Right ventricle myocardium superior (tissue), 1 donor: Measurements from ENCODE around the gene COL1A1. TPM values are rescaled to one million over a fixed set of nuclear protein-coding genes. Genes with fewer than 3 reads are reported as not detected.

Source experiments
- ATAC-seq: fragments of 200-7000 bp; cut with Tn5 transposase; one replicate; pipeline ENCODE4 v1.9.1; 2020; ENCODE audit warnings: mild to moderate bottlenecking; ENCODE audit not compliant: poor library complexity
- DNase-seq: peaks from one replicate; pipeline ENCODE4 v3.0.0-alpha.2; 2020
- intact Hi-C: fragments of 100-400 bp; cut with DNase I; formaldehyde crosslinking; loops from one replicate; pipeline ENCODE4 v1.11.2; 2022
- total RNA-seq: library from RNA; stranded (reverse); fragmentation: NEBNext Ultra II Directional; extraction: Animal tissue kit (Norgen Biotek cat#: 25700); gene quantifications from one replicate; pipeline ENCODE4 v1.2.1, GENCODE V29; 2021
- donor health status: DM: no; HTN: yes; CAD: no; lungs with severe emphysema.

Gene COL1A1
- total RNA-seq, 1 donor from 2014 or later = 28.1 TPM

- DNase-seq (no peak), ATAC-seq (no peak)
- intact Hi-C loops = no loop called here
Measured at GRCh38 chr17:50190293-50190602, 11.2 kb downstream of the COL1A1 start.

GRCh38 chr17:50189550-50190292 is 11.7 kb downstream of the COL1A1 start:
- no peak for DNase-seq
- ATAC-seq = no peak
- intact Hi-C loops = no loop called here

DNA sequence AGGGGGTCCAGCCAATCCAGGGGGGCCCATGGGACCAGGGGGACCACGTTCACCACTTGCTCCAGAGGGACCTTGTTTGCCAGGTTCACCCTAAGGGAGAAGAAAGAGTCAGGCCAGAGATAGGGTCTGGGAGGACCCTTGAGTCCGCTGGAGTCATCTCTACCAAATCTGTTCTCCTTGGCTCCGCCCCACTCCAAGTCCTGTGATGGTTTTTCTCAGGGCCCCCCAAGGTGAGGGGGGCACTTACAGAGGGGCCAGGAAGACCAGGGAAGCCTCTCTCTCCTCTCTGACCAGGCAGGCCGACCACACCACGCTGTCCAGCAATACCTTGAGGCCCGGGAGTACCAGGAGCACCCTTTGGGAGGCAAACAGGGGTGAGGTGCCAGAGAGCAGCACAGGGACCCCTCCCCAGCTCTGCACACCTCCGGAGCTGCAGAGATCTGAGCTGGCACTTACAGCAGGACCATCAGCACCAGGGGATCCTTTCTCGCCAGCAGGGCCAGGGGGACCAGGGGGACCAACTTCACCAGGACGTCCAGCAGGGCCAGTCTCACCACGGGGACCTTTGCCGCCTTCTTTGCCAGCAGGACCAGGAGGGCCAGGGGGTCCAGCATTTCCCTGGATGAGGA is 12.4 kb downstream of the COL1A1 start:
- ATAC-seq (no peak), DNase-seq (no peak)

GRCh38 chr17:50188531-50188920 is 12.9 kb downstream of the COL1A1 start:
- no peak for ATAC-seq
- intact Hi-C loops = no loop called here
- no peak for DNase-seq

More for the DNA sequence above, 12.4 kb downstream of the COL1A1 start:
- intact Hi-C loops = no loop called here

DNA sequence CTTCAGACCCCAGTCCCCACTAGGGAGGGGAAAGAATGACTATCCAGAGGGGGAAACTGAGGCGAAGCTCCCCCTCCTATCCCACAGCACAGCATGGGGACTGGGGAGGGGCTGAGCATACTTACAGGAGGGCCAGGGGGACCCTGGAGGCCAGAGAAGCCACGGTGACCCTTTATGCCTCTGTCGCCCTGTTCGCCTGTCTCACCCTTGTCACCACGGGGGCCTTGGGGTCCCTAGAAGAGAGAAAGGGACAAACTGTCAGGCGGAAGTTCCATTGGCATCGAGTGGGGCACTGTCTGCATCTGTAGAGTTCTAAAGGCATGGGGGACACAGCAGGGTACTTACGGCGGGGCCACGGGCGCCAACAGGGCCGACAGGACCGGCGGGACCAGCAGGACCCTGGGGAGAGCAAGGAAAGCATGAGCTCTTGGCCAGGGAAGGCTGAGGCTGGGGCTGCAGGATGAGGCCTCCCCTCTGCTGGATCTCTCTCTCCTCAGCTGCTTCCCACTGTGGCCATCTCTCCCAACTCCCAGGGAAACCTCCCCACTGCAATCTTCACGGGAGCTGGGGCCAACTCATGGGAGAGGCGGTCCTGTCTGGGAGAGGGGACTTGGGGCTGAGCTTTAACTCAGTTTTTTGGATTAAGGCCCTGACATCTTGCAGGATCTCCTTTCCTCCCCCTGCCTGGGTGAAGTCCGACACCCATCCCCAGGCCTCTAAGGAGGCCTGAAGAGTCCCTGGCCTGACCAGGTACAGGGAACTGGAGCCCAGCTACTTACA is 13.5 kb downstream of the COL1A1 start:
- intact Hi-C loops = no loop called here
- ATAC-seq = no peak
- DNase-seq = no peak

DNA sequence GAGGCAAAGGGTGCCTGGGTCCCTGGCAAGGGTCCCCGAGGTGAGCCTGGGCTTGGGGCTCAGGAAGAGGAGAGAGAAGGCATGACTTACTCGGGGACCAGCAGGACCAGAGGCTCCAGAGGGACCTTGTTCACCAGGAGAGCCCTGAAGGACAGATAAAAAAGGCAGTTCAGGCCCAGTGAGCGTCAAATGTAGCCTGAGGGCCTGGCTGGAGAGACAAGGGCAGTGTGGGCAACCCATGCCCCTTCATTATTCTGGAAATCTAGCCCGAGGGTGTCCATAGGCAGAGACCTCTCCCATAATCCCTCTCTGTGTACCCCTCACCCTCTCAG is 14.1 kb downstream of the COL1A1 start:
- intact Hi-C loops = no loop called here
- DNase-seq (no peak), ATAC-seq (no peak)

- ATAC-seq = no peak
- no peak for DNase-seq
- intact Hi-C loops = no loop called here
Measured at GRCh38 chr17:50186661-50187393, 14.6 kb downstream of the COL1A1 start.

GRCh38 chr17:50185631-50186471 is 15.6 kb downstream of the COL1A1 start:
- no peak for ATAC-seq
- intact Hi-C loops = no loop called here
- DNase-seq = no peak

DNA sequence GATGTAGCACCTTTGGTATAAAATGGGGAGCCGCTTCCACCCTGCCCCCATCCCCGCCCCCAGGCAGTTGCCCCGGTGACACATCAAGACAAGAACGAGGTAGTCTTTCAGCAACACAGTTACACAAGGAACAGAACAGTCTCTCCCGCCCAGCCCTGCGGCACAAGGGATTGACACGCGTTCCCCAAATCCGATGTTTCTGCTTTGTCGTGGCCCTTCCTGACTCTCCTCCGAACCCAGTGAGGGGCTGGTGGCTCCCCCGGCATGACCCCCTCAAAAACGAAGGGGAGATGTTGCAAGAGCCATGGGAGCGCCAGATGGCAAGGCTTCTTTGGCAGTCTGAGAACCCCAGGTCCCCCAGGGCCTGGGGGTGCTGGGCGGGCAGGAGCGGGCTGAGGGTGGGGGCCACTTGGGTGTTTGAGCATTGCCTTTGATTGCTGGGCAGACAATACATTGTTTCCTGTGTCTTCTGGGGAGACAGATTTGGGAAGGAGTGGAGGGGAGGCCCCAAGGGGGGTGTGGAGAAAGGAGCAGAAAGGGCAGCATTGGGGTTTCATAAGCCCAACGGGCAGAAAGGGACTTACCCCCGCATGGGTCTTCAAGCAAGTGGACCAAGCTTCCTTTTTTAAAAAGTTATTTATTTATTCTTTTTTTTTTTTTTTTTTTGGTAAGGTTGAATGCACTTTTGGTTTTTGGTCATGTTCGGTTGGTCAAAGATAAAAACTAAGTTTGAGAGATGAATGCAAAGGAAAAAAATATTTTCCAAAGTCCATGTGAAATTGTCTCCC is 16.6 kb downstream of the COL1A1 start:
- DNase-seq (peak; percentile 66), ATAC-seq (peak; percentile 34)
- intact Hi-C loops = no loop called here

- ATAC-seq (no peak), DNase-seq (peak; percentile 36)
- intact Hi-C loops = no loop called here
Measured at GRCh38 chr17:50184064-50184463, 17.4 kb downstream of the COL1A1 start.

GRCh38 chr17:50183421-50183994 is 17.9 kb downstream of the COL1A1 start:
- intact Hi-C loops = no loop called here
- peak; percentile 20 for DNase-seq
- ATAC-seq = no peak

GRCh38 chr17:50182783-50183420 is 18.5 kb downstream of the COL1A1 start:
- no peak for ATAC-seq
- peak; percentile 17 for DNase-seq
- intact Hi-C loops = no loop called here

- intact Hi-C loops = no loop called here
- DNase-seq (no peak), ATAC-seq (no peak)
Measured at GRCh38 chr17:50181591-50182560, 19.6 kb downstream of the COL1A1 start.

DNA sequence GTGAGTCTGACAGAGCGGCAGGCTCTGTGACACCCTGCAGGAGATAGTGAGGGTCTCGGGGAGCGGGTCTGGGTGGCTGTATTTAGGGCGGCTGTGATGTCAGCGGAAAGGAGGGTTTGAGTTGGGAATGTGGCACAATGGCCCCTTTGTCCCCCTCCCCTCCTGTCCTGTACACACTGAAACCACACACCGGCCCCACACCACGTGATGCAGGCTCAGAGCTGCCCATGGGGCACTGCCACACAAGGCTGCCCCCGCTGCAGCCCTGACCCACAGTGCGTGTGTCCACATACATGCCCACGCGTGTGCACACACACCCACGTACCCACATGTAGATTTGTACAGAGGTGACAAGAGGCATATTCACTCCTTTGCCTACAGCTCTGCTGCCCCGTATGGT is 20.3 kb downstream of the COL1A1 start:
- intact Hi-C loops = no loop called here
- DNase-seq = peak; percentile 33
- no peak for ATAC-seq

- intact Hi-C loops = no loop called here
- no peak for ATAC-seq
- peak; percentile 31 for DNase-seq
Measured at GRCh38 chr17:50180620-50181019, 20.8 kb downstream of the COL1A1 start.

GRCh38 chr17:50180111-50180510 is 21.3 kb downstream of the COL1A1 start:
- intact Hi-C loops = no loop called here
- ATAC-seq (no peak), DNase-seq (peak; percentile 12)
